ENCODE measurements around the gene TAAR1. TPM values are rescaled to one million over a fixed set of nuclear protein-coding genes. Genes with fewer than 3 reads are reported as not detected.
"Not testable (repeated sequence)": the region's sequence is repeated elsewhere in the genome, so short reads cannot be mapped to it uniquely, and the experiment has no call there.

TAAR1 gene
- total and polyA plus RNA-seq, 2 experiments from 2014 or later, result not detected

GRCh38 chr6:132661906-132662305 lies 2.9 kb upstream of the TAAR1 start:
- Histone ChIP-seq H3K4me1 (ENCODE audit: low read depth) (no peaks in the 10 kb centered on the region), H3K4me3 (no peak overlapping the region), H3K27me3 (no peaks in the 10 kb centered on the region), H3K9me3 (ENCODE audit: low read depth) (no peaks in the 10 kb centered on the region), H3K27ac (no peak overlapping the region), H3K36me3 (no peaks in the 10 kb centered on the region)
- no peak for TF ChIP-seq CTCF (IDR thresholded peaks at IDR 0.05; ENCODE audit: low read depth, low read length)
- DNase-seq (ENCODE audit: low read depth in 1 of 2, low spot score in 1 of 2), result no peak

- Histone ChIP-seq H3K9me3 (ENCODE audit: low read depth) (no peaks in the 10 kb centered on the region), H3K4me3 (no peak overlapping the region), H3K27ac (no peak overlapping the region), H3K4me1 (ENCODE audit: low read depth) (no peaks in the 10 kb centered on the region), H3K27me3 (no peaks in the 10 kb centered on the region), H3K36me3 (no peaks in the 10 kb centered on the region)
- no peak for TF ChIP-seq CTCF (IDR thresholded peaks at IDR 0.05; ENCODE audit: low read depth, low read length)
- no peak for DNase-seq (ENCODE audit: low read depth in 1 of 2, low spot score in 1 of 2)
These were observed 7.9 kb downstream of the TAAR1 start for GRCh38 chr6:132651062-132651461.

- Histone ChIP-seq H3K4me1 (ENCODE audit: low read depth) (no peaks in the 10 kb centered on the region), H3K27ac (no peak overlapping the region), H3K27me3 (no peaks in the 10 kb centered on the region), H3K9me3 (ENCODE audit: low read depth) (no peaks in the 10 kb centered on the region), H3K36me3 (no peaks in the 10 kb centered on the region), H3K4me3 (no peak overlapping the region)
- TF ChIP-seq CTCF (IDR thresholded peaks at IDR 0.05; ENCODE audit: low read depth, low read length), result no peak
- DNase-seq (ENCODE audit: low read depth in 1 of 2, low spot score in 1 of 2), result no peak
These were observed 8.6 kb downstream of the TAAR1 start for GRCh38 chr6:132650429-132650828.

- H3K9me3 ChIP-seq (ENCODE audit: low read depth), result no peaks in the 10 kb centered on the region
- H3K27ac ChIP-seq, result no peak overlapping the region
- H3K27me3 ChIP-seq, result no peaks in the 10 kb centered on the region
- H3K4me1 ChIP-seq (ENCODE audit: low read depth), result no peaks in the 10 kb centered on the region
- no peaks in the 10 kb centered on the region for H3K36me3 ChIP-seq
- no peak for TF ChIP-seq CTCF (IDR thresholded peaks at IDR 0.05; ENCODE audit: low read depth, low read length)
- DNase-seq (ENCODE audit: low read depth in 1 of 2, low spot score in 1 of 2), result no peak
- H3K4me3 ChIP-seq, result no peak overlapping the region
These were observed 10.2 kb downstream of the TAAR1 start for GRCh38 chr6:132648828-132649227.

- H3K9me3 ChIP-seq (ENCODE audit: low read depth), result no peaks in the 10 kb centered on the region
- no peak overlapping the region for H3K27ac ChIP-seq
- peak in 1 of 2 donors; percentile 76 for DNase-seq (ENCODE audit: low read depth in 1 of 2, low spot score in 1 of 2)
- no peaks in the 10 kb centered on the region for H3K36me3 ChIP-seq
- no peaks in the 10 kb centered on the region for H3K27me3 ChIP-seq
- TF ChIP-seq CTCF (IDR thresholded peaks at IDR 0.05; ENCODE audit: low read depth, low read length), result no peak
- H3K4me3 ChIP-seq, result no peak overlapping the region
- H3K4me1 ChIP-seq (ENCODE audit: low read depth), result no peaks in the 10 kb centered on the region
These were observed 10.6 kb downstream of the TAAR1 start for GRCh38 chr6:132648356-132648755.

GRCh38 chr6:132643547-132643946 lies 15.4 kb downstream of the TAAR1 start:
- DNase-seq (ENCODE audit: low read depth in 1 of 2, low spot score in 1 of 2), result no peak
- Histone ChIP-seq H3K4me3 (no peak overlapping the region), H3K9me3 (ENCODE audit: low read depth) (no peaks in the 10 kb centered on the region), H3K36me3 (no peaks in the 10 kb centered on the region), H3K27ac (no peak overlapping the region), H3K27me3 (no peaks in the 10 kb centered on the region), H3K4me1 (ENCODE audit: low read depth) (no peaks in the 10 kb centered on the region)
- TF ChIP-seq CTCF (IDR thresholded peaks at IDR 0.05; ENCODE audit: low read depth, low read length), result no peak

- not testable (repeated sequence) for H3K4me3 ChIP-seq; H3K27me3 ChIP-seq; H3K4me1 ChIP-seq (ENCODE audit: low read depth); H3K27ac ChIP-seq; H3K36me3 ChIP-seq; DNase-seq (ENCODE audit: low read depth in 1 of 2, low spot score in 1 of 2); H3K9me3 ChIP-seq (ENCODE audit: low read depth)
These were observed 21.8 kb downstream of the TAAR1 start for GRCh38 chr6:132637135-132637534.

GRCh38 chr6:132635906-132636305 lies 23.1 kb downstream of the TAAR1 start:
- H3K9me3 ChIP-seq (ENCODE audit: low read depth); H3K4me3 ChIP-seq; H3K27ac ChIP-seq; DNase-seq (ENCODE audit: low read depth in 1 of 2, low spot score in 1 of 2); H3K36me3 ChIP-seq; H3K4me1 ChIP-seq (ENCODE audit: low read depth); H3K27me3 ChIP-seq: not testable (repeated sequence)
